SK-N-MC (cell line): ENCODE data around the gene HS1BP3.

Experiments
- DNase-seq: peaks from one replicate; pipeline ENCODE4 v3.0.0-alpha.2; 2011; ENCODE audit warnings: low read depth, low spot score
- H3K27ac ChIP-seq: fragments of 200-600 bp; sonication (generic); 2 replicates; pipeline ENCODE4 v1.5.1; 2016; ENCODE audit warnings: mixed run types
- H3K36me3 ChIP-seq: fragments of 200-600 bp; sonication (generic); 2 replicates; pipeline ENCODE4 v1.6.1; 2017; ENCODE audit warnings: antibody characterized with exemption, low read length, mixed read lengths; ENCODE audit not compliant: insufficient read depth
- H3K4me3 ChIP-seq: fragments of 200-600 bp; sonication (generic); 2 replicates; pipeline ENCODE4 v1.5.1; 2016
- H3K9ac ChIP-seq: fragments of 200-600 bp; sonication (generic); 2 replicates; pipeline ENCODE4 v1.8.0; 2017; ENCODE audit warnings: mixed run types, mixed read lengths; ENCODE audit not compliant: insufficient read length
- H3K9me3 ChIP-seq: fragments of 200-600 bp; sonication (generic); 2 replicates; pipeline ENCODE4 v1.6.1; 2017; ENCODE audit warnings: low read depth, mild to moderate bottlenecking, antibody characterized with exemption, low read length, moderate library complexity, mixed read lengths
- EZH2 ChIP-seq: fragments of 200-600 bp; sonication (generic); IDR thresholded peaks from one replicate; pipeline ENCODE4 v1.6.1; 2017; ENCODE audit warnings: antibody characterized with exemption
- FOXP2 ChIP-seq: optimal IDR thresholded peaks from 2 replicates; pipeline ENCODE3; 2011; ENCODE audit warnings: mild to moderate bottlenecking, moderate library complexity; ENCODE audit not compliant: insufficient read depth; ENCODE audit errors: extremely low read length, control extremely low read depth
- POLR2AphosphoS5 ChIP-seq: IDR thresholded peaks from 2 replicates; pipeline ENCODE4 v1.6.1; 2012; ENCODE audit warnings: mild to moderate bottlenecking, low read depth, low read length, borderline replicate concordance

The HS1BP3 gene

DNA sequence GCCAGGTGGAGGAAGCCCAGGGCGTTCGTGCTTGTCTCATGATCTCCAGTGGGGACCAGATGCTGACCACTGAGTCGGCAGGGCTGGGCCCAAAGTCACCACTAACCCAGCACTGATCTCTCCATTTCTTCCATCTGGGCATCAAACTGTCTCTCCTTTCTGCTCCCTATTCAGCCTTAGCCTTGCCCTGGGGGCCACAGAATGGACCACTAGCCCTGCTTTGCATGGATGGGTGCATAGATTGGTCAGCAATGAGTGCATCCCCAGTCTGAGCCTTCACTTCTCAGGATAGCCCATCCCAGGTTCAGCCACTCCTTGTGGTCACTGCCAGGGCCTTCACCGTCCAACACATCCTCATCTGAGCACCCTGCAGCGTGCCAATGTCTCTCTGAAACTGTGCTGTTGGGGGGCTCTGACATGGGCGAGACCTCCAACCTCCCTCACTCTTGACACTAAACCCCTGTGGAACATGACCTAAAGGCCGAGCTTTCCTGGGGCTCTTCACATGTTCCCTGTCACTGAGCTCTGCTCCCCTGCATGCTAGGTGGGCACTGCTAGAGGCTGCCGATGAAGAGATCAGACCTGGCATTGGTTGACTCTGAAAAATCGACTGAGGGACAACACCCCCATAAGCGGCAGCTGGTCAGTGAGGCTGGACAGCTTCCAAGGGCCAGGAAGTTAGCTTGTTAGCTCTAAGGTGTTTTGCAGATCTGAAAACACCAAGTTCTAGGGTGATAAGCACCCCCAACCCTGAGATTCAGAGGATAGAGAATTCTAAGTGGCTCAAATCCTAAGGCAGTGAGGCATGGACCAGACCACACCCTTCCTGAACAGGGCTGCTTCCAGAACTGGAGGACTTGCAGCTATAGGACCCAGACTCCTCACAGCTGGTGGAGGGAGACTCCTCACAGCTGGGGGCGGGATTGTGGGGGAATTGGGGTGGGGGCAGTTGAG lies 61.7 kb downstream of the HS1BP3 start:
- H3K27ac ChIP-seq: no peak overlapping the region
- H3K9me3 ChIP-seq: no peaks in the 10 kb centered on the region
- DNase-seq: no peak
- TF ChIP-seq EZH2 (no peak), FOXP2 (no peak), POLR2AphosphoS5 (no peak)
- no peak overlapping the region for H3K9ac ChIP-seq
- no peaks in the 10 kb centered on the region for H3K36me3 ChIP-seq
- no peak overlapping the region for H3K4me3 ChIP-seq

DNA sequence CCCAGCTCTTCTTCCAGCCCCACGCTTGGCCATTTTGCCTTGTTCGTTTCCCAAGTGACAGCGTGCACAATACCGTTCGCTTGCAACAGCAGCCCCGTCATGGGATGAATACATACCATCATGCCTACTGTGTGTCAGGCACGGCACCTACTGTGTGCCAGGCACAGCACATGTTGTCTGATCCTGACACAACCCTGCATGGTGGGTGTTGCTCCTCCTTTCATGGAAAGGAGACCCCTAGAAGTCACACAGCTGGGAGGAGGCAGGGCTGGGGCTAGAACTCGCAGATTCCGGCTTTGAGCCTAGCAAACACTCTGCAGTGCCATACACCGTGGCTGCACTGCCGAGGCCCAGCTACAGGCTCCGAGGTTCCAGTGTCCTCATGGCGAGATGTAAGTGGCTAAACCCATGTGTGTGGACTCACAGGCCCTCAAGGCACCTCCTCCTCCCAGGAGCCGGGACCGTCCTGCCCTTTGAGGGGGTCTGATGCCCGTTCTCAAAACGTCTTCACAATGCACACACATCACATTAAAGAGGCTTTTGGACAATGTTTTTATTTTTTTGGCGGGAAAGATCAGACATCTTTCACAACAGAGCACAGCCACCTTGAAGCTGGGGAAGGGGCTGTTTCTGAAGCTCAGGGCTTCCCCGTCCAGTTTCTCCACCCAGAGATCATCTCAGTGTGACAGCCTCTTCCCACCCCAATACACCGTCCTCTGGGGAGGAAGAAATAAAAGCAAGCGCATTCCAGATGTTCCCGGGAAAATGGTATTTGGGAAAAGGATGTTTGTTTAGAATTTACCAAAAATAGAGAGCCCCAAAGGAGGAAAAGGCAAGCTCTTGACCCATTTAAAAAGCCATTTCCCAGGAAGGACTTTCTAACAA lies 64.9 kb downstream of the HS1BP3 start:
- Histone ChIP-seq H3K36me3 (no peaks in the 10 kb centered on the region), H3K9me3 (no peaks in the 10 kb centered on the region), H3K27ac (no peak overlapping the region), H3K9ac (no peak overlapping the region), H3K4me3 (no peak overlapping the region)
- TF ChIP-seq POLR2AphosphoS5 (no peak), FOXP2 (no peak), EZH2 (no peak)
- no peak for DNase-seq

DNA sequence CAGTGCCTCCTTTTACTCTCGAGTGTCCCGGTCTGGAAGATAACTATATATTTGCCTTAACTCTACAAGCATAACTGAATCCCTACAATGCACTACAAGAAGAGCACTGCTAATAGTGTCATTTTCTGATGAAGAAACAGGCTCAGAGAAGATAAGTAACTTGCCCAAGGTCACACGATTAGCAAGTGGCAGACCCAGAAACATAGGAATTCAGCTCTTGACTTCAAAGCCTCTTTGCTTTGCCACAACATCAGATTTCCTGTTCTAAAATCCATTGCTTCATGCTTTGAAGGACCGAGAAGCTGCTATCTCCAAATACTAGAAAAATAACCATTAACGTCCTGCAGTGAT lies 65.6 kb downstream of the HS1BP3 start:
- no peak for DNase-seq
- Histone ChIP-seq H3K4me3 (no peak overlapping the region), H3K9me3 (no peaks in the 10 kb centered on the region), H3K27ac (no peak overlapping the region), H3K36me3 (no peaks in the 10 kb centered on the region), H3K9ac (no peak overlapping the region)
- no peak for TF ChIP-seq FOXP2
- no peak for TF ChIP-seq POLR2AphosphoS5
- no peak for TF ChIP-seq EZH2

DNA sequence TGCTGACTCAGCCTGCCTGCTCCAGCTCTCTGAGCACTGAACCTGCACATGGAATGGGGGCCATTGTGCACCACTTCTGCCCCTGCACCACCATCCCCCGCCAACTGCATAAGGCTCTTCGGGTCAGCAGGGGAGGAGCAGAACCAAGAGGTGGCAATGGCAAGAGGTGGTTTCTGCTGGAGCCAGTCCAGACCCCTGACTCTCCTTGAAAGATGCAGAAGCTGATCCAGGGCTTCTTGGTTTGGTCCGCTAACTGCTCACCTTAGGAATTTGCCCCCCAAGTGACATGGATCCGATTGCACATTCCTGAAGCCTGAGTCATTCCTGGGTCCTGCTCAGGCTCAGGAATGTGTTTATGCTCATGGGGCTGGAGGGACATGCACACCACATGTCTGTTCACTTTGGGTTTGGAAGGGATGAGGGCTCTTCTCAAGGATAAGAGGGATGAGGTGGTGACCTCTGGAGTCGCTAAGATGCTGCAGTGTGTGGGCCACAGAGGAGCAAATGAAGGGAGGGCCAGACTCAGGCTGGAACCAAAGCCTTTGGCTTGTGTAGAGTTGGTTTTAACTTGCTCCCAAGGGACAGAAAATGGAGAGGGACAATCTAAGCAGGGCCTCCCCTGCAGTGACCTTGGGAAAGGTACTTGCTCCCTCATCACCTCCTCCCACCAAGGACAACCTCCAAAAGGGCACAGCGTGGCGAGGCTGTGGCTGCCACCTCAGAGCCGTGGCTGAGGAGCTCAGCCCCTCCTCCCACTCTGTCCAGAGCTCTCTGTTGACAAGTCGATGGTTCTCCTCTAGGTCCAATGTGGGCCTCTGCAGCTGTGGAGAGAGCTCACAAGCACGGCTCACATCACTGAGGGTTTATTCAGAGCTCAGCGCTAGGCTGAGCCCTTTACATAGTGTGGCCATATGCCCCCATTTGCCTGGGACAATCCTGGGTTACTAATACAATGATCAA lies 66.2 kb downstream of the HS1BP3 start:
- DNase-seq: no peak
- H3K9ac ChIP-seq: no peak overlapping the region
- no peak overlapping the region for H3K4me3 ChIP-seq
- no peaks in the 10 kb centered on the region for H3K9me3 ChIP-seq
- H3K27ac ChIP-seq: no peak overlapping the region
- TF ChIP-seq POLR2AphosphoS5: no peak
- TF ChIP-seq FOXP2: no peak
- TF ChIP-seq EZH2: no peak
- H3K36me3 ChIP-seq: no peaks in the 10 kb centered on the region

DNA sequence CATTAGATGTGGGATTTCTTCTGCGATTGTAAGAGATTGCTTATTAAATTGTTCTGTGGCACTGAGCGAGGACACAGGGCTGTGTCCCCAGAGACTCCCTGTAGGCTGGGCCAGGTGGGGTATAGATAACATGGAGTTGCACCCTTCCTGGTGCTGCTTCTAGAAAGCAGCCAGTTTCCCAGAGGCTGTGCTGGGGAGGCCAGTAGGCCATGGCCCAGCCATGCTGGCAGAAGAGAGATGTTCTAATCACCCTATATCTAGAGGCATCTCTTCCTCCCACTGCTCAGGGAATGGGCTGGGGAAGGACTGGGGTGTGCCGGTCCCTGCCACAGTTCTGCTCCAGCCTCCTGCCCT lies 66.9 kb downstream of the HS1BP3 start:
- DNase-seq: no peak
- Histone ChIP-seq H3K27ac (no peak overlapping the region), H3K4me3 (no peak overlapping the region), H3K36me3 (no peaks in the 10 kb centered on the region), H3K9ac (no peak overlapping the region), H3K9me3 (no peaks in the 10 kb centered on the region)
- TF ChIP-seq POLR2AphosphoS5 (no peak), FOXP2 (no peak), EZH2 (no peak)

DNA sequence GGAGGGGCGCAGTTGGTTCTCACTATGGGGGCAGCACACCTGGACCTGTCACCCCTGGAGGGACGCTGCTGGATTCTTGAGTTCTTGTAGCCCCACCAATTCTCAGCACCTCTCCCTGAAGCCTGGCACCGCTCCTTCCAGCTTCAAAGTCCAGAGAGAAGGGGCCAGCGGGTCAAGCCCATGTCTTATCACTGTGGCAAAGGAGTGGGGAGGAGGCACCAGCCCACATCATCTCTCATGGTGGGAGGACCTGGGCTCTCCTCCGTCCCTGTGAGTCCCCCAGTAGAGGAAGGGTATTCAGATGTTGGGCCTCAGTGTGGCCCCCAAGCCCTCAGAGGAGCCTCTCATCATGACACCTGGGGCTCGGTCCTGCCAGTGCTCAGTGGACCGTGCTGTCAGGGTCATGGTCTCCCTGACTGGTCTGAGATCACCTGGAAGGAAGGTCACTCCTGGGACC lies 67.4 kb downstream of the HS1BP3 start:
- H3K4me3 ChIP-seq: no peak overlapping the region
- TF ChIP-seq POLR2AphosphoS5 (no peak), EZH2 (no peak), FOXP2 (no peak)
- no peaks in the 10 kb centered on the region for H3K9me3 ChIP-seq
- H3K27ac ChIP-seq: no peak overlapping the region
- DNase-seq: no peak
- no peaks in the 10 kb centered on the region for H3K36me3 ChIP-seq
- no peak overlapping the region for H3K9ac ChIP-seq

DNA sequence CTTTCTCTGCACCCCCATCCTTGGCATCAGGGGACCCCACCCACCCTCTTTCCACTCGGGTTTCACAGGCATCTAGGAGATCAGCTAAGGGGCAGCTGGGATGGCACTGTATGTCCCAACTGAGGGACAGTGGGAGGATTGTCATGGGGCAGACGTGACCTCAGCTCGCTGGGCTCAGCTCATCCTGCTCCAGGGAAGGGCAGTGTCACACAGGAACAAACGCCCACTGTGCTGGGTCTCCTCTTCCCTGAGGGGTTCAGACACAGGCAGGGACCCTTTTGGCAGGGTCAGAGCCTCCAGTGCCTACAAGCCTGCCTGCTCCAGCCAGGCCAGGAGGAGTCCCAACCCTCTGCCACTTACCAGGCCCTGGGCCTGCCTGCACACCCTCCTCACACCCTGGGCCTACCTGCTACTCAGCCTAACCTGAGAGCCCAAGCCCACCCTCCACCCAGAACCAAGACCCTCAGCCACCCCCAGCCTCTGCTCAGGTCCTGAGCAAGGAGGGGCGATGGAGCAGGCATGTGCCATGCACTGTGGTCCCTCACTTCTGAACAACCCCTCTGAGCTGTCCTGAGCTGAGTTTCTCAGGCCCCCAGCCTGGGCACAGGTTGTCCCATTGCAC lies 68.2 kb downstream of the HS1BP3 start:
- TF ChIP-seq POLR2AphosphoS5: no peak
- no peak for TF ChIP-seq FOXP2
- TF ChIP-seq EZH2: no peak
- Histone ChIP-seq H3K36me3 (no peaks in the 10 kb centered on the region), H3K4me3 (no peak overlapping the region), H3K27ac (no peak overlapping the region), H3K9ac (no peak overlapping the region), H3K9me3 (no peaks in the 10 kb centered on the region)
- no peak for DNase-seq
